ENCODE results near the gene TOPORS. TPM values are rescaled to one million over a fixed set of nuclear protein-coding genes. Genes with fewer than 3 reads are reported as not detected.
A peak's percentile ranks its signal among the peaks of the same experiment; 100 is the strongest.

The TOPORS gene
- total and polyA plus RNA-seq, 2 donors (not counting 1 experiment from before 2014, with no cell fraction given): 10.1 to 21.4 TPM

GRCh38 chr9:32565967-32566366 is 13.6 kb upstream of the TOPORS start:
- no peak overlapping the region for H3K9ac ChIP-seq (ENCODE audit: low read length)
- no peaks in the 10 kb centered on the region for H3K4me1 ChIP-seq (ENCODE audit: control insufficient read depth in 2 of 2, insufficient read depth in 2 of 2, low read length in 2 of 2)
- CTCF ChIA-PET: interaction anchor here (0.8 to 1.5 kb wide), 2 partner anchors 187 to 188 kb away, joined by 4 read pairs; no protein-coding TSS in a partner anchor
- no peak for TF ChIP-seq EZH2 (IDR thresholded peaks at IDR 0.05; ENCODE audit: borderline replicate concordance, insufficient read depth, low read depth, low read length, poor library complexity, severe bottlenecking)
- TF ChIP-seq CTCF (IDR thresholded peaks at IDR 0.05): no peak
- H3K36me3 ChIP-seq (replicated peaks in 1 of 2; ENCODE audit: control extremely low read depth in 1 of 2, control insufficient read depth in 1 of 2, extremely low read depth in 1 of 2, insufficient read depth in 2 of 2, low read length in 1 of 2): peaks cover 6 to 29% of the 10 kb centered on the region in 2 experiments
- intact Hi-C loops (cut with micrococcal nuclease): no loop called here
- H3K4me3 Mint-ChIP-seq: no peak overlapping the region
- no peaks in the 10 kb centered on the region for H3K27me3 Mint-ChIP-seq
- H3K27me3 ChIP-seq (replicated peaks in 1 of 4; ENCODE audit: control extremely low read depth in 1 of 4, control insufficient read depth in 3 of 4, insufficient read depth in 4 of 4, low read length in 3 of 4): no peaks in the 10 kb centered on the region
- no peak overlapping the region for H3K4me3 ChIP-seq (ENCODE audit: control extremely low read depth in 1 of 5, extremely low read depth in 1 of 5, insufficient read depth in 1 of 5, low read depth in 2 of 5, low read length in 4 of 5)
- H3K27ac Mint-ChIP-seq: no peak overlapping the region
- no peak for ATAC-seq (ENCODE audit: low read depth)
- H4K20me1 ChIP-seq (ENCODE audit: control insufficient read depth, insufficient read depth, low read length, poor library complexity, severe bottlenecking): no peaks in the 10 kb centered on the region
- H3K4me2 ChIP-seq (replicated peaks; ENCODE audit: low read depth, low read length, poor library complexity, severe bottlenecking): no peak overlapping the region
- H3K9me3 ChIP-seq (ENCODE audit: control extremely low read depth in 1 of 3, control insufficient read depth in 2 of 3, insufficient read depth in 1 of 3, low read length in 2 of 3): no peaks in the 10 kb centered on the region
- WGBS (ENCODE audit: insufficient coverage): 95% methylated on average over 4 of the region's 6 CpGs
- no peaks in the 10 kb centered on the region for H3K9me3 Mint-ChIP-seq (ENCODE audit: insufficient read depth)
- DNase-seq: no peak
- POLR2A ChIA-PET: no interaction called here
- peaks cover 12% of the 10 kb centered on the region for H3K4me1 Mint-ChIP-seq
- peaks cover 76% of the 10 kb centered on the region for H3K79me2 ChIP-seq (ENCODE audit: control insufficient read depth, insufficient read depth, low read length)
- no peak overlapping the region for H3K27ac ChIP-seq (ENCODE audit: low read length in 2 of 2)
- H2AFZ ChIP-seq (ENCODE audit: insufficient read depth, low read depth, low read length, poor library complexity, severe bottlenecking): no peak overlapping the region

DNA sequence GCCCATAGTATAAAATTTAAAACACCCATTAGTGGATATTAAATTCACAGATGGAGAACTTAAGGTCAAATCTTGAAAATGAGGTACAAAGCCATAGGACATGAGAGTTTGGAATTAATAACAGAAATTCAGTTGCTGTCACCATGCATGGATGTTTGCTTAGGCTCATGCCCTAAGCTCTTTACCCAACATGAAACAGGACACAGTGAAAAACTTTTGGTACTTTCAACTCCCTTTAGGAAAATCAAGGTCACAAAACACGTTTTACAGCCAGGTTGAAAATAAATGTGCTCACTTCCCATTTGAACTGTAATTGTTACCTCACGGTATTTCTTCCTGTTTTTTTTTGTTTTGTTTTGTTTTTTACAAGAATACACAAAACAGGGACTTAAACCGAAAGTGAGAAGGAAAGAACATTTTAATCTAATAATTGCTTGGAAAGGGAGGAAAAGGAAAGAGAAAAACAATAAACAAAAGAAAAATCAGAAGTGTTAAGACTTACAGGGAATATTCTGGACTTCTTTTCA is 6.1 kb upstream of the TOPORS start:
- H3K27ac Mint-ChIP-seq: peak overlapping the region; percentile 1
- CTCF ChIA-PET: interaction anchor here (1.1 to 1.4 kb wide), 3 partner anchors 13 to 21 kb away, joined by 3 to 7 read pairs (median 3); no protein-coding TSS in a partner anchor
- no peak for DNase-seq

More for the DNA sequence above, 6.1 kb upstream of the TOPORS start:
- Mint-ChIP-seq H3K4me3 (no peak overlapping the region), H3K4me1 (peaks cover 28% of the 10 kb centered on the region), H3K27me3 (no peaks in the 10 kb centered on the region), H3K9me3 (ENCODE audit: insufficient read depth) (no peaks in the 10 kb centered on the region)
- intact Hi-C loops (cut with micrococcal nuclease): loop anchor here (10.0 kb wide), 2 partner anchors 706 to 736 kb away; partner anchors contain the start of genes BAG1, CHMP5 and NFX1
- peaks cover 0 to 7% of the 10 kb centered on the region in 2 experiments for H3K36me3 ChIP-seq (replicated peaks in 1 of 2; ENCODE audit: control extremely low read depth in 1 of 2, control insufficient read depth in 1 of 2, extremely low read depth in 1 of 2, insufficient read depth in 2 of 2, low read length in 1 of 2)
- no peak for TF ChIP-seq EZH2 (IDR thresholded peaks at IDR 0.05; ENCODE audit: borderline replicate concordance, insufficient read depth, low read depth, low read length, poor library complexity, severe bottlenecking)
- H3K27ac ChIP-seq (ENCODE audit: low read length in 2 of 2): peak overlapping the region in 1 of 2 donors; percentile 35
- WGBS (ENCODE audit: insufficient coverage): no CpG with 5 or more reads among the region's 3 CpGs
- ATAC-seq (ENCODE audit: low read depth): no peak
- H3K9ac ChIP-seq (ENCODE audit: low read length): no peak overlapping the region
- H4K20me1 ChIP-seq (ENCODE audit: control insufficient read depth, insufficient read depth, low read length, poor library complexity, severe bottlenecking): no peaks in the 10 kb centered on the region
- no peaks in the 10 kb centered on the region for H3K9me3 ChIP-seq (ENCODE audit: control extremely low read depth in 1 of 3, control insufficient read depth in 2 of 3, insufficient read depth in 1 of 3, low read length in 2 of 3)
- H3K79me2 ChIP-seq (ENCODE audit: control insufficient read depth, insufficient read depth, low read length): peaks cover 39% of the 10 kb centered on the region
- no peak overlapping the region for H3K4me3 ChIP-seq (ENCODE audit: control extremely low read depth in 1 of 5, extremely low read depth in 1 of 5, insufficient read depth in 1 of 5, low read depth in 2 of 5, low read length in 4 of 5)
- H3K4me2 ChIP-seq (replicated peaks; ENCODE audit: low read depth, low read length, poor library complexity, severe bottlenecking): no peak overlapping the region
- peaks cover 3 to 4% of the 10 kb centered on the region in 2 donors for H3K4me1 ChIP-seq (ENCODE audit: control insufficient read depth in 2 of 2, insufficient read depth in 2 of 2, low read length in 2 of 2)
- H3K27me3 ChIP-seq (replicated peaks in 1 of 4; ENCODE audit: control extremely low read depth in 1 of 4, control insufficient read depth in 3 of 4, insufficient read depth in 4 of 4, low read length in 3 of 4): no peaks in the 10 kb centered on the region
- POLR2A ChIA-PET: no interaction called here
- H2AFZ ChIP-seq (ENCODE audit: insufficient read depth, low read depth, low read length, poor library complexity, severe bottlenecking): no peak overlapping the region

Data from B cell (primary cell).